Kidney (tissue), 14 donors: ENCODE results near the gene IPCEF1. TPM values are rescaled to one million over a fixed set of nuclear protein-coding genes. Genes with fewer than 3 reads are reported as not detected.

Experiments used
- DNase-seq, 5 donors: peaks; one replicate each; pipeline ENCODE4 v3.0.0-alpha.2; 2013 to 2020
- FAIRE-seq: peaks from 2 replicates; lab custom pipeline; 2012; peaks lifted over from hg19 to GRCh38; lab: Jason Lieb, UNC
- H3K27ac ChIP-seq, 2 donors: one replicate each; pipeline ENCODE4 v1.7.0; 2013; ENCODE audit warnings: low read depth in 2 of 2, low read length in 2 of 2, inconsistent platforms in 1 of 2
- H3K27me3 ChIP-seq: one replicate; pipeline ENCODE4 v1.7.1; 2013; ENCODE audit warnings: low read length, inconsistent platforms; ENCODE audit not compliant: control insufficient read depth, insufficient read depth
- H3K36me3 ChIP-seq, 3 donors: one replicate each; pipeline versions ENCODE4 v1.7.0 to v1.7.1; 2013; ENCODE audit warnings: low read length in 3 of 3, control low read depth in 1 of 3, inconsistent platforms in 1 of 3; ENCODE audit not compliant: insufficient read depth in 3 of 3, control insufficient read depth in 2 of 3
- H3K4me1 ChIP-seq, 3 donors: one replicate each; pipeline versions ENCODE4 v1.7.0 to v1.7.1; 2013; ENCODE audit warnings: low read length in 3 of 3, inconsistent platforms in 1 of 3, low read depth in 1 of 3; ENCODE audit not compliant: control insufficient read depth in 2 of 3, insufficient read depth in 2 of 3
- H3K4me3 ChIP-seq, 3 donors: one replicate each; pipeline versions ENCODE4 v1.7.0 to v1.8.1; 2013; ENCODE audit warnings: low read length in 3 of 3, control low read depth in 1 of 3, inconsistent platforms in 1 of 3
- H3K9ac ChIP-seq, 3 donors: one replicate each; pipeline versions ENCODE4 v1.7.0 to v1.7.1; 2013; ENCODE audit warnings: low read length in 3 of 3, control low read depth in 1 of 3, inconsistent platforms in 1 of 3
- H3K9me3 ChIP-seq, 3 donors: one replicate each; pipeline versions ENCODE4 v1.7.0 to v1.7.1; 2013; ENCODE audit warnings: low read length in 3 of 3, control low read depth in 1 of 3, inconsistent platforms in 1 of 3; ENCODE audit not compliant: control insufficient read depth in 2 of 3, insufficient read depth in 1 of 3
- intact Hi-C: fragments of 100-400 bp; cut with DNase I; formaldehyde crosslinking; loops from one replicate; pipeline ENCODE4 v1.11.1; 2022
- polyA plus RNA-seq: library from polyadenylated mRNA; stranded (reverse); fragments of 350-450 nt; fragmentation: Illumina TruSeq; extraction: RNeasy Lipid Tissue Mini Kit (QIAGEN cat#74804); gene quantifications from one replicate; pipeline ENCODE4 v1.2.3, GENCODE V29; 2014; ENCODE audit warnings: low read depth, low replicate concordance; ENCODE audit not compliant: insufficient read depth
- total RNA-seq: library from RNA; stranded (reverse); fragmentation: NEBNext Ultra II Directional; extraction: Animal tissue kit (Norgen Biotek cat#: 25700); gene quantifications from one replicate; pipeline ENCODE4 v1.2.1, GENCODE V29; 2021
- TF ChIP-seq, protein P1 (sequence below): IDR thresholded peaks from 3 replicates; pipeline ENCODE4 v1.5.1; 2012; ENCODE audit warnings: mild to moderate bottlenecking, moderate library complexity, borderline replicate concordance; ENCODE audit not compliant: insufficient read depth; ENCODE audit errors: extremely low read depth
- donor health status: control.
- donor health status: control.
- donor health status: control.
- donor health status: control.
- donor health status: control.
- donor health status: DM: yes; HTN: yes; CAD: no.
- donor health status: Normal renal cell carcinoma (clear cell type).

Gene IPCEF1
- total and polyA plus RNA-seq, 2 donors from 2014 or later, result 2.7 to 25.9 TPM

DNA sequence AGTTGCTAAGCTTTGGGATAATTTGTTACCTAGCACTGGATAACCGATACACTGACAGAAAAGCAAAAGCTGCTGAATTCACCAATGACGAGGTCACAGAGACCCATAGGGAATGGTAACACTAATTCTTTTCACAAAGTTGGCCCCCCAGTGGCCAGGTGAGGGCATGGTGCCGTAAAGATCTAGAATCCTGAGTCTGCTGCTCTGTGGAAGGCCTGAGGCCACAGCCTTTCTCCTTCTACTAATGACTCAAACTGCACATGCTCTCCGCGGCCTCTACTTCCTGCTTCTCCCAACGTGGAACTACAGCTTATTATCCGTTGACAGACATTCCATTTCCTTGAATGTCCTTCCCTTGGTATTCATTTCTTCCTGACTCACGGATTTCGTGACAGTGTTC, 190.5 kb downstream of the IPCEF1 start:
- Histone ChIP-seq H3K27ac (no peak overlapping the region), H3K27me3 (no peaks in the 10 kb centered on the region), H3K4me3 (no peak overlapping the region), H3K4me1 (peaks cover 0 to 5% (median 0%) of the 10 kb centered on the region in 3 donors), H3K9ac (no peak overlapping the region), H3K9me3 (peaks cover 0 to 8% (median 0%) of the 10 kb centered on the region in 3 donors), H3K36me3 (no peaks in the 10 kb centered on the region)
- DNase-seq, result no peak
- intact Hi-C loops, result no loop called here
- TF ChIP-seq, protein P1, sequence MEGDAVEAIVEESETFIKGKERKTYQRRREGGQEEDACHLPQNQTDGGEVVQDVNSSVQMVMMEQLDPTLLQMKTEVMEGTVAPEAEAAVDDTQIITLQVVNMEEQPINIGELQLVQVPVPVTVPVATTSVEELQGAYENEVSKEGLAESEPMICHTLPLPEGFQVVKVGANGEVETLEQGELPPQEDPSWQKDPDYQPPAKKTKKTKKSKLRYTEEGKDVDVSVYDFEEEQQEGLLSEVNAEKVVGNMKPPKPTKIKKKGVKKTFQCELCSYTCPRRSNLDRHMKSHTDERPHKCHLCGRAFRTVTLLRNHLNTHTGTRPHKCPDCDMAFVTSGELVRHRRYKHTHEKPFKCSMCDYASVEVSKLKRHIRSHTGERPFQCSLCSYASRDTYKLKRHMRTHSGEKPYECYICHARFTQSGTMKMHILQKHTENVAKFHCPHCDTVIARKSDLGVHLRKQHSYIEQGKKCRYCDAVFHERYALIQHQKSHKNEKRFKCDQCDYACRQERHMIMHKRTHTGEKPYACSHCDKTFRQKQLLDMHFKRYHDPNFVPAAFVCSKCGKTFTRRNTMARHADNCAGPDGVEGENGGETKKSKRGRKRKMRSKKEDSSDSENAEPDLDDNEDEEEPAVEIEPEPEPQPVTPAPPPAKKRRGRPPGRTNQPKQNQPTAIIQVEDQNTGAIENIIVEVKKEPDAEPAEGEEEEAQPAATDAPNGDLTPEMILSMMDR, result no peak
- FAIRE-seq, result no peak

DNA sequence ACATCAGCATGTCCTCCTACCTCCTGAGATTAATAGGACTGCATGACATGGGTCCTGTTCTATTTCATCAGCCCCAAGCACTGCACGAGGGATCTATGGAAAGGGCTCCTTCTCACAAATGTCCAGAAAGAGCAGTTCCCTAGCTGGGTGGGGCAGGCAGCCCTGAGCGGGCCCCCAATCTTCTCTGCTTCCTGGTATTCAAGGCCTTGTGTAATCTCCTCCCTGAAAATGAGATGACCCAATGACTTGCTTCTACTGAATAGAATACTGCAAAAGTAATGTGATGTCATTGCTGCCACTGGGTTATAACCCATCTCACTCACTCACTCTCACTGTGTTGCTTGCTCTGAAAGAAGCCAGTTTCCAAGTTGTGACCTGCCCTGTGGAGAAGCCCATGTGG, 191.1 kb downstream of the IPCEF1 start:
- Histone ChIP-seq H3K4me3 (no peak overlapping the region), H3K4me1 (peaks cover 0 to 5% (median 0%) of the 10 kb centered on the region in 3 donors), H3K27me3 (no peaks in the 10 kb centered on the region), H3K36me3 (no peaks in the 10 kb centered on the region), H3K9me3 (peaks cover 0 to 8% (median 0%) of the 10 kb centered on the region in 3 donors), H3K9ac (no peak overlapping the region), H3K27ac (no peak overlapping the region)
- FAIRE-seq (no peak), DNase-seq (no peak)
- intact Hi-C loops, result no loop called here
- TF ChIP-seq, protein P1, result no peak

DNA sequence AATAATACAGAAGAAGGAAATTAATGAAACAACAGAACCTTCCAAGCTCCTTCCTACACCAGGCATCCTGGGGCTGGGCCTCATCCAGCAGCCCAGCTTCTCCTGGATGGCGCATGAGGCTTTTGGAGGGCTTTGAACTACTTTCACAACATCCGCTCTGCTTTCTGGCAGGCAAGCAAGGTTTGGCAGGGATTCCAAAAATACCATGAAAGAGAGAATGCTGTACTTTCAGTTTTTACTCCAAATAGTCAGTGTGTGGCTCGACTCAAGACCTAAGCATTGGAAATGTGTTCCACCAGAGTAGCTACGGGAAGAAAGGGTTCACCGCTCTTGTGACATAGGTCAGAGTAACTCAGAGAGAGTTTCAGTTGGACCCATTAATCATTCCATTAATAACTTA, 192.2 kb downstream of the IPCEF1 start:
- no peaks in the 10 kb centered on the region for H3K36me3 ChIP-seq
- peaks cover 0 to 5% (median 0%) of the 10 kb centered on the region in 3 donors for H3K4me1 ChIP-seq
- H3K4me3 ChIP-seq, result peak overlapping the region in 1 of 3 donors; percentile 11
- H3K9me3 ChIP-seq, result peaks cover 0 to 8% (median 0%) of the 10 kb centered on the region in 3 donors
- TF ChIP-seq, protein P1, result no peak
- DNase-seq (peak in 3 of 5 donors; percentile 20 to 81 (median 66)), FAIRE-seq (peak; percentile 83)
- no peak overlapping the region for H3K9ac ChIP-seq
- no peaks in the 10 kb centered on the region for H3K27me3 ChIP-seq
- no peak overlapping the region for H3K27ac ChIP-seq
- intact Hi-C loops, result no loop called here

DNA sequence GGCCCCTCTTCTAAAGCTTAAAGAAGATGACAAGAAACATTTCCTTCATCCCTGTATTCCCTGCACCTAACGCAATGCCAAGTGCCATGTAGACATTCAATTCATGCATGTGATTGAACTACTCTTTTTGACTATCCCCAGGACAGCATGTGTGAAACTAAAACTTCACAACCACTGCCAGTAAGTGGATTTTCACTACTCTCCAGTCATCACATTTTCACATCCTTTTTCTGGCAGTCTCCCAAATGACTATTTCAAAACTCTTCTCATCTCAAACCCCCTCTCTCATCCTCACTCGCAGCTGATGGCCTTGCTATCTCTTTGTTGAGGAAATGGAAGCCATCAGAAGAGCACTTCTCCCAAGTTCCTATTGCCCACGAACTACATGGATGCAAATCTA, 194.9 kb downstream of the IPCEF1 start:
- H3K9ac ChIP-seq, result no peak overlapping the region
- DNase-seq (no peak), FAIRE-seq (no peak)
- H3K9me3 ChIP-seq, result peaks cover 0 to 8% (median 0%) of the 10 kb centered on the region in 3 donors
- intact Hi-C loops, result no loop called here
- H3K4me3 ChIP-seq, result no peak overlapping the region
- no peaks in the 10 kb centered on the region for H3K36me3 ChIP-seq
- TF ChIP-seq, protein P1, result no peak
- H3K27me3 ChIP-seq, result no peaks in the 10 kb centered on the region
- peaks cover 0 to 9% (median under 1%) of the 10 kb centered on the region in 3 donors for H3K4me1 ChIP-seq
- H3K27ac ChIP-seq, result no peak overlapping the region
